ENCODE measurements around the gene HOXD8. TPM values are rescaled to one million over a fixed set of nuclear protein-coding genes. Genes with fewer than 3 reads are reported as not detected.

The HOXD8 gene
- total RNA-seq, 1 experiment from 2014 or later = not detected

DNA sequence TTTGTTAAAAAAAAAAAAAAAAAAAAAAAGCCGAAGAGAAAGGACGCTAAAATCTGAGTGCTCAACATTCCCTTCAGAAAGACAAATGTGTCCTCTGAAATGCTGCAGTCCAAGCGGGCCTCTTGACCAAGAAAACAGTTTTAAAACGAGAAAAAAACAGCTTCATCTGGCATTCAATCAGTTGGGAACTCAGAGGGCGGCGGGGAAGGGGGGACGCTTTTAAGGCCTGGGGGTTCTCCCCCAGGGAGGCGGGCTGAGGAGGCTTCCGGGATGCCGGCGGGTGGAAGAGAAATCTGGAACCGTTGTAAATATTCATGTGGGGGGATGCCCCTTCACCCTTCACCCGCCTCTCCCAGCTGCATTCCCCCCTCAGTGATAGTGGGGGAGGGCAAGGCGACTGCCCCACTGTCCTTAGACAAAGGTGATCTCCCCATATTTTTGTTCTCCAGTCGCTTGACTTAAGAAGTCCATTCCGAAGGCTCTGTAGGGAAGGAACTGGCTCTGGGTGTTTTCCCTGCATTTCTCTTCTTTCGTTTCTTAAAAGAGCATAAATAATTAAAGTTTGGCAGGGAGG is 25.7 kb upstream of the HOXD8 start:
- intact Hi-C loops (cut with micrococcal nuclease; ENCODE audit: unreplicated experiment) = no loop called here
- in situ Hi-C loops (cut with HindIII; ENCODE audit: low pct_unique_long_range_greater_than_20kb, low sequenced_read_pairs) = no loop called here
- BruUV-seq (replicated peaks) = no TSS peak
- no peak overlapping the region for H3K4me3 ChIP-seq (ENCODE audit: low read depth in 2 of 2, low read length in 2 of 2)
- CTCF ChIA-PET = no interaction called here
- POLR2A ChIA-PET = no interaction called here
- peaks cover 2% of the 10 kb centered on the region for H3K27me3 ChIP-seq (ENCODE audit: control insufficient read depth, insufficient read depth, low read length)
- peaks cover 5% of the 10 kb centered on the region for H3K4me1 ChIP-seq (ENCODE audit: control insufficient read depth, insufficient read depth, low read length)
- ATAC-seq = no peak
- TF ChIP-seq POLR2AphosphoS5 (IDR thresholded peaks at IDR 0.05; ENCODE audit: low read depth, low read length) (no peak), SIN3A (IDR thresholded peaks at IDR 0.05; ENCODE audit: borderline replicate concordance, insufficient read depth, low read depth, low read length) (no peak)
- TF ChIP-seq, protein P1, sequence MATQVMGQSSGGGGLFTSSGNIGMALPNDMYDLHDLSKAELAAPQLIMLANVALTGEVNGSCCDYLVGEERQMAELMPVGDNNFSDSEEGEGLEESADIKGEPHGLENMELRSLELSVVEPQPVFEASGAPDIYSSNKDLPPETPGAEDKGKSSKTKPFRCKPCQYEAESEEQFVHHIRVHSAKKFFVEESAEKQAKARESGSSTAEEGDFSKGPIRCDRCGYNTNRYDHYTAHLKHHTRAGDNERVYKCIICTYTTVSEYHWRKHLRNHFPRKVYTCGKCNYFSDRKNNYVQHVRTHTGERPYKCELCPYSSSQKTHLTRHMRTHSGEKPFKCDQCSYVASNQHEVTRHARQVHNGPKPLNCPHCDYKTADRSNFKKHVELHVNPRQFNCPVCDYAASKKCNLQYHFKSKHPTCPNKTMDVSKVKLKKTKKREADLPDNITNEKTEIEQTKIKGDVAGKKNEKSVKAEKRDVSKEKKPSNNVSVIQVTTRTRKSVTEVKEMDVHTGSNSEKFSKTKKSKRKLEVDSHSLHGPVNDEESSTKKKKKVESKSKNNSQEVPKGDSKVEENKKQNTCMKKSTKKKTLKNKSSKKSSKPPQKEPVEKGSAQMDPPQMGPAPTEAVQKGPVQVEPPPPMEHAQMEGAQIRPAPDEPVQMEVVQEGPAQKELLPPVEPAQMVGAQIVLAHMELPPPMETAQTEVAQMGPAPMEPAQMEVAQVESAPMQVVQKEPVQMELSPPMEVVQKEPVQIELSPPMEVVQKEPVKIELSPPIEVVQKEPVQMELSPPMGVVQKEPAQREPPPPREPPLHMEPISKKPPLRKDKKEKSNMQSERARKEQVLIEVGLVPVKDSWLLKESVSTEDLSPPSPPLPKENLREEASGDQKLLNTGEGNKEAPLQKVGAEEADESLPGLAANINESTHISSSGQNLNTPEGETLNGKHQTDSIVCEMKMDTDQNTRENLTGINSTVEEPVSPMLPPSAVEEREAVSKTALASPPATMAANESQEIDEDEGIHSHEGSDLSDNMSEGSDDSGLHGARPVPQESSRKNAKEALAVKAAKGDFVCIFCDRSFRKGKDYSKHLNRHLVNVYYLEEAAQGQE (IDR thresholded peaks at IDR 0.05; ENCODE audit: insufficient read depth in 1 of 2, low read depth in 2 of 2, low read length in 1 of 2) = no peak
- TF ChIP-seq, protein P2, sequence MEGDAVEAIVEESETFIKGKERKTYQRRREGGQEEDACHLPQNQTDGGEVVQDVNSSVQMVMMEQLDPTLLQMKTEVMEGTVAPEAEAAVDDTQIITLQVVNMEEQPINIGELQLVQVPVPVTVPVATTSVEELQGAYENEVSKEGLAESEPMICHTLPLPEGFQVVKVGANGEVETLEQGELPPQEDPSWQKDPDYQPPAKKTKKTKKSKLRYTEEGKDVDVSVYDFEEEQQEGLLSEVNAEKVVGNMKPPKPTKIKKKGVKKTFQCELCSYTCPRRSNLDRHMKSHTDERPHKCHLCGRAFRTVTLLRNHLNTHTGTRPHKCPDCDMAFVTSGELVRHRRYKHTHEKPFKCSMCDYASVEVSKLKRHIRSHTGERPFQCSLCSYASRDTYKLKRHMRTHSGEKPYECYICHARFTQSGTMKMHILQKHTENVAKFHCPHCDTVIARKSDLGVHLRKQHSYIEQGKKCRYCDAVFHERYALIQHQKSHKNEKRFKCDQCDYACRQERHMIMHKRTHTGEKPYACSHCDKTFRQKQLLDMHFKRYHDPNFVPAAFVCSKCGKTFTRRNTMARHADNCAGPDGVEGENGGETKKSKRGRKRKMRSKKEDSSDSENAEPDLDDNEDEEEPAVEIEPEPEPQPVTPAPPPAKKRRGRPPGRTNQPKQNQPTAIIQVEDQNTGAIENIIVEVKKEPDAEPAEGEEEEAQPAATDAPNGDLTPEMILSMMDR (IDR thresholded peaks at IDR 0.05) = no peak
- H3K27ac ChIP-seq (ENCODE audit: low read length) = no peak overlapping the region
- no peak for DNase-seq (ENCODE audit: low read depth, low spot score)
- H3K9me3 ChIP-seq (ENCODE audit: control insufficient read depth, insufficient read depth, low read depth, low read length) = no peaks in the 10 kb centered on the region
- no peaks in the 10 kb centered on the region for H3K36me3 ChIP-seq (ENCODE audit: control insufficient read depth, insufficient read depth, low read length)

DNA sequence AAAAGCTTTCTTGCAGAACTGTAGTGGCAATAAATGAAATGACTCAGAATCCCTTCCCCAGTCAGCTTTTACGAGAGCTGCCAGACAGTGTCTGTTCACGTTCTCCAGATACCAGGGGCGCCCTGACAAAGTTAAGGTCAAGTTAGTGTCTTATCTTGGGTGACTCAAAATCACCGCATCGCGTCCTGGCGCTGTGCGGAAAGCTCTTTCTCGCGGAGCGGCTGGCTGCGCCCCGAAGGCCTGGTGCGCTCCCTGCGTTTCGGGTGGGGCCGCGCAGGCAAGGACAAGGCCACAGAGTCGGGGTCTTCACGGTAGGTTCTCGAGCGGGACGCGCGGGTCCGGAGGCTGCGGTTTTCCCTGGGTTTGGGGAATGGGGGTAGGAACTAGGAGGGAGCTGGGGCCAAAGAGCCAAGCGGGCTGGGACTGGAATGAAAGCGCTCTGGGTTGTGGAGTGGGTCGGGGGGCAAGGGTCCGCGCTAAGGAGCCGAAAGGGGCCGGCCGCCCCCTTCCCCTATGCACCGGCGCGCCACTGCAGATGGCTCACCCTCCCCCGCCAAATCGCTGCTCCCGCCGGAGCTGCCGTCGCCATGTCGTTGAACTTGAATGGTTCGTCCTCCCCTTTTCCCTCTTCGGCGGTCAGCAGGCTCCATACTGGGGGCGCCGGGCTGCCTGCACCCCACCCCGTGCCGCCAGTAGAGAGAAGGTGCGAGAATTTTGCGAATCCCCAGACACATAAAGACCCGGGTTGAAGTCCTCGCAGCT is 25.0 kb upstream of the HOXD8 start:
- Histone ChIP-seq H3K27me3 (ENCODE audit: control insufficient read depth, insufficient read depth, low read length) (no peaks in the 10 kb centered on the region), H3K36me3 (ENCODE audit: control insufficient read depth, insufficient read depth, low read length) (no peaks in the 10 kb centered on the region), H3K4me1 (ENCODE audit: control insufficient read depth, insufficient read depth, low read length) (peaks cover 5% of the 10 kb centered on the region), H3K4me3 (ENCODE audit: low read depth in 2 of 2, low read length in 2 of 2) (no peak overlapping the region), H3K27ac (ENCODE audit: low read length) (no peak overlapping the region), H3K9me3 (ENCODE audit: control insufficient read depth, insufficient read depth, low read depth, low read length) (no peaks in the 10 kb centered on the region)
- BruUV-seq (replicated peaks) = no TSS peak
- ATAC-seq (no peak), DNase-seq (ENCODE audit: low read depth, low spot score) (no peak)
- POLR2A ChIA-PET = interaction anchor here (0.5 kb wide), 1 partner anchor 91 kb away, joined by 7 read pairs; no protein-coding TSS in a partner anchor
- TF ChIP-seq TCF7L2 (IDR thresholded peaks at IDR 0.05; ENCODE audit: low read depth, low read length) = no peak
- TF ChIP-seq, protein P2 (IDR thresholded peaks at IDR 0.05) = no peak
- TF ChIP-seq, protein P1 (IDR thresholded peaks at IDR 0.05; ENCODE audit: insufficient read depth in 1 of 2, low read depth in 2 of 2, low read length in 1 of 2) = no peak
- CTCF ChIA-PET = no interaction called here
- intact Hi-C loops (cut with micrococcal nuclease; ENCODE audit: unreplicated experiment) = no loop called here
- in situ Hi-C loops (cut with HindIII; ENCODE audit: low pct_unique_long_range_greater_than_20kb, low sequenced_read_pairs) = no loop called here
